Esophagus muscularis mucosa (tissue), 4 donors: ENCODE data around the gene ELMO3. TPM values are rescaled to one million over a fixed set of nuclear protein-coding genes. Genes with fewer than 3 reads are reported as not detected.

Source experiments
- DNase-seq: peaks from one replicate; pipeline ENCODE4 v3.0.0-alpha.2; 2017; ENCODE audit errors: extremely low spot score
- H3K27ac ChIP-seq, 4 donors: fragments of 200-600 bp; sonication (generic); replicated peaks in 1 of 4; 1 replicate in 3 of 4; 2 replicates in 1 of 4; pipeline ENCODE4 v1.5.1; 2016 to 2019; ENCODE audit warnings: mild to moderate bottlenecking in 1 of 4
- H3K27me3 ChIP-seq, 4 donors: fragments of 200-600 bp; sonication (generic); one replicate each; pipeline versions ENCODE4 v1.5.1 to v1.6.0; 2016 to 2019
- H3K36me3 ChIP-seq, 4 donors: fragments of 200-600 bp; sonication (generic); one replicate each; pipeline ENCODE4 v1.5.1; 2016 to 2019
- H3K4me1 ChIP-seq, 4 donors: fragments of 200-600 bp; sonication (generic); one replicate each; pipeline ENCODE4 v1.5.1; 2016 to 2019
- H3K4me3 ChIP-seq, 4 donors: fragments of 200-600 bp; sonication (generic); 1 replicate in 2 of 4; 2 replicates in 2 of 4; pipeline ENCODE4 v1.5.1; 2016 to 2019; ENCODE audit warnings: mild to moderate bottlenecking in 4 of 4, moderate library complexity in 1 of 4
- H3K9me3 ChIP-seq, 4 donors: fragments of 200-600 bp; sonication (generic); 1 replicate in 3 of 4; 2 replicates in 1 of 4; pipeline ENCODE4 v1.5.1; 2016 to 2019
- EP300 ChIP-seq: sonication (generic); formaldehyde crosslinking; IDR thresholded peaks from one replicate; pipeline ENCODE4 v1.6.1; 2017; ENCODE audit warnings: antibody characterized with exemption
- POLR2A ChIP-seq: fragments of 450-650 bp; IDR thresholded peaks from one replicate; pipeline ENCODE4 v1.6.1; 2017; ENCODE audit warnings: antibody characterized with exemption, moderate library complexity, mild to moderate bottlenecking, low read depth
- POLR2AphosphoS5 ChIP-seq, 2 donors: sonication (generic); formaldehyde crosslinking; IDR thresholded peaks; one replicate each; pipeline ENCODE4 v1.6.1; 2017; ENCODE audit warnings: antibody characterized with exemption in 2 of 2
- WGBS: methylation state at CpG from one replicate; pipeline ENCODE4 v1.1.5; 2018; 5-methylcytosine and 5-hydroxymethylcytosine counted together
- intact Hi-C: fragments of 100-400 bp; cut with DNase I; formaldehyde crosslinking; loops from one replicate; pipeline ENCODE4 v1.15.1; 2023
- total RNA-seq, 4 donors: library from RNA; depleted of rRNA; stranded (reverse); fragments of >200 nt; gene quantifications; one replicate each; pipeline versions ENCODE4 v1.1.0 to v1.2.1, GENCODE V29; 2016
- TF ChIP-seq, protein P1 (sequence below), 3 experiments: fragments of 200-600 bp in 2 of 3; fragments of 450-650 bp in 1 of 3; sonication (generic) in 2 of 3; IDR thresholded peaks; one replicate each; pipeline ENCODE4 v1.5.1; 2017 to 2019; ENCODE audit warnings: antibody characterized with exemption in 3 of 3, mild to moderate bottlenecking in 2 of 3, moderate library complexity in 1 of 3

Gene ELMO3
- total RNA-seq, 4 donors from 2014 or later, result 0.33 to 0.83 (median 0.60) TPM

DNA sequence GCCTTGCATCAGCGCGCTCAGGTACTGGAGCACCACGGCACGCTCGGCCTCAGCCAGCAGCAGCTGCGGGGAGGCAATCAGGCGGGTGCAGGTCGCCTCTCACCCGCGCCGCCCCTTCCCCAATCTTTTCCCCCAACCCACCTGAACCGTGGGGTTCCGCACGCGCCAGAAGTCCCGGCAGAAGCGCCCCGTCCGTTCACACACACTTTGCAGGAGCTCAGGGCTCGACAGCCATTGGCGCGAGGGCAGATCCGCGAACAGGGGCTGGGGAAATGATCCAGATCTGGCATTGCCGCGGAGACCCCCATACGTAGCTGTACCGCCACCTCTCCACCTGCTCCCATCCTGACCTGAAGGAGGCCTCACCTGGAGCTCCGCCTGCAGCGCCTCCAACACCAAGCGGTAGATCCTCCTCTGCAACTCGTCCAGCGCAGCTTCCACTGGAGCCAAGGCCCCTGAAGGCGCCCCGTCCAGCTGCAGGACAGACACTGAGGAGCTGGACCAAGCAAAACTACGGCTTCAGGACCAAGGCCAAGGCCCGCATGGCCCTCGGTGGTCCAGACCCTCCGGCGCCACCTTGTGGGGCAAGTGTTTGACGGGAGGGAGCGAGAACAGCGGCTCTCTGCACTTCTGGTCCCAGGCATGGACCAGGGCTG is 13.8 kb upstream of the ELMO3 start:
- Histone ChIP-seq H3K4me3 (peak overlapping the region; percentile 70 to 92 (median 72)), H3K27me3 (no peaks in the 10 kb centered on the region), H3K4me1 (peaks cover 25 to 52% (median 50%) of the 10 kb centered on the region in 4 donors), H3K27ac (peak overlapping the region; percentile 94 to 95 (median 94)), H3K36me3 (no peaks in the 10 kb centered on the region), H3K9me3 (no peaks in the 10 kb centered on the region)
- 13% methylated on average over 15 of the region's 43 CpGs for WGBS
- DNase-seq, result peak; percentile 95
- TF ChIP-seq POLR2A, result no peak
- TF ChIP-seq POLR2AphosphoS5 (IDR thresholded peaks at IDR 0.05), result peak; percentile 60 to 84
- TF ChIP-seq, protein P1, sequence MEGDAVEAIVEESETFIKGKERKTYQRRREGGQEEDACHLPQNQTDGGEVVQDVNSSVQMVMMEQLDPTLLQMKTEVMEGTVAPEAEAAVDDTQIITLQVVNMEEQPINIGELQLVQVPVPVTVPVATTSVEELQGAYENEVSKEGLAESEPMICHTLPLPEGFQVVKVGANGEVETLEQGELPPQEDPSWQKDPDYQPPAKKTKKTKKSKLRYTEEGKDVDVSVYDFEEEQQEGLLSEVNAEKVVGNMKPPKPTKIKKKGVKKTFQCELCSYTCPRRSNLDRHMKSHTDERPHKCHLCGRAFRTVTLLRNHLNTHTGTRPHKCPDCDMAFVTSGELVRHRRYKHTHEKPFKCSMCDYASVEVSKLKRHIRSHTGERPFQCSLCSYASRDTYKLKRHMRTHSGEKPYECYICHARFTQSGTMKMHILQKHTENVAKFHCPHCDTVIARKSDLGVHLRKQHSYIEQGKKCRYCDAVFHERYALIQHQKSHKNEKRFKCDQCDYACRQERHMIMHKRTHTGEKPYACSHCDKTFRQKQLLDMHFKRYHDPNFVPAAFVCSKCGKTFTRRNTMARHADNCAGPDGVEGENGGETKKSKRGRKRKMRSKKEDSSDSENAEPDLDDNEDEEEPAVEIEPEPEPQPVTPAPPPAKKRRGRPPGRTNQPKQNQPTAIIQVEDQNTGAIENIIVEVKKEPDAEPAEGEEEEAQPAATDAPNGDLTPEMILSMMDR (IDR thresholded peaks at IDR 0.05), result peak; percentile 80 to 87 (median 85)
- TF ChIP-seq EP300, result no peak
- intact Hi-C loops, result loop anchor here (2.0 kb wide), 2 partner anchors 26 to 206 kb away; partner anchors contain the start of genes FBXL8 and TRADD

DNA sequence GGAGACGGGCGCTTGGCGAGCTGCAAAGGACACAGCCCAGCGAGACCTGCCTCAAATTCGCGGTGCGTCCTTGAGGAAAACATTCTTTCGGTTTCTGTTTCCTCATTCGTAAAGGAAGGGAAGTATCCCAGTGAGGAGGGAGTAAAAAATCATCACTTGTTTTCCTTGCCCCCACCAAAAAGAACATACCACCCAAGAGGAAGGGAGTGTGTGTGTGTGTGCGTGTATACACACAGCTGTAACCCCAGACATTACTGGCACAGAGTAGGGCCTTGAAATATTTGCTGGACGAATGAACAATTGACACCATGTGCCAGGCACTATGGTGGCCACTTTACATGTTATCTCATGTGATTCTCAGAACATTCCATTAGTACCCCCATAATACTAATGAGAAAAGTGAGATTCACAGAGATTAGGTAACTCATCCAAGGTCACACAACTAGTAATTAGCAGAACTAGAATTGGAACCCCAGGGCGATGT is 13.2 kb upstream of the ELMO3 start:
- Histone ChIP-seq H3K36me3 (no peaks in the 10 kb centered on the region), H3K4me1 (peaks cover 27 to 49% (median 47%) of the 10 kb centered on the region in 4 donors), H3K9me3 (no peaks in the 10 kb centered on the region), H3K4me3 (peak overlapping the region; percentile 10 to 92 (median 48)), H3K27ac (peak overlapping the region in 1 of 4 donors; percentile 16), H3K27me3 (no peaks in the 10 kb centered on the region)
- no peak for DNase-seq
- intact Hi-C loops, result loop anchor here (2.0 kb wide), 2 partner anchors 27 to 207 kb away; partner anchors contain the start of genes FBXL8 and TRADD
- TF ChIP-seq POLR2A (no peak), EP300 (no peak), POLR2AphosphoS5 (IDR thresholded peaks at IDR 0.05) (no peak)
- TF ChIP-seq, protein P1 (IDR thresholded peaks at IDR 0.05), result no peak
- 9% methylated on average over 12 of the region's 12 CpGs for WGBS

DNA sequence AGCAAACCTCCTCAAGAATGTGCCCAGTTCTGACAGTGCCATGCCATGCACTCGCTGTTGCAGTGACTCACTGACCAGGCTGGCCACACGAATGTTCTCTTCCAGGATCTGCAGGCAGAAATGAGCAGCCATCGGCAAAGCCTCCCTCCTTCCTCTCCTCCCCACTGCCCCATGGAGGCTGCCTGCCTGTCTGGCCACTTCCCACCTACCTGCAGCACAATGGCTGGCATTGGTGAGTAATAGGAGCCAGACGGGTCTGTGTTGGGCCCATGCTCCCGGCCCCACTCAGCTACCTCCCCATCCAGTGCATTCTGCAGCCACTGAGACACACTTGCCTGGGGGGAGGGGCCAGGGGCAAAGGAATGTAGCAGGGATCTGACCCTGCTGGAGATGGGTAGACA is 12.4 kb upstream of the ELMO3 start:
- intact Hi-C loops, result no loop called here
- no peaks in the 10 kb centered on the region for H3K9me3 ChIP-seq
- H3K4me3 ChIP-seq, result no peak overlapping the region
- H3K4me1 ChIP-seq, result peaks cover 36 to 47% (median 46%) of the 10 kb centered on the region in 4 donors
- 50% methylated on average over 2 of the region's 5 CpGs for WGBS
- no peaks in the 10 kb centered on the region for H3K36me3 ChIP-seq
- H3K27me3 ChIP-seq, result no peaks in the 10 kb centered on the region
- H3K27ac ChIP-seq, result no peak overlapping the region
- TF ChIP-seq POLR2A, result no peak
- no peak for TF ChIP-seq EP300
- TF ChIP-seq, protein P1 (IDR thresholded peaks at IDR 0.05), result no peak
- no peak for TF ChIP-seq POLR2AphosphoS5 (IDR thresholded peaks at IDR 0.05)
- DNase-seq, result no peak

DNA sequence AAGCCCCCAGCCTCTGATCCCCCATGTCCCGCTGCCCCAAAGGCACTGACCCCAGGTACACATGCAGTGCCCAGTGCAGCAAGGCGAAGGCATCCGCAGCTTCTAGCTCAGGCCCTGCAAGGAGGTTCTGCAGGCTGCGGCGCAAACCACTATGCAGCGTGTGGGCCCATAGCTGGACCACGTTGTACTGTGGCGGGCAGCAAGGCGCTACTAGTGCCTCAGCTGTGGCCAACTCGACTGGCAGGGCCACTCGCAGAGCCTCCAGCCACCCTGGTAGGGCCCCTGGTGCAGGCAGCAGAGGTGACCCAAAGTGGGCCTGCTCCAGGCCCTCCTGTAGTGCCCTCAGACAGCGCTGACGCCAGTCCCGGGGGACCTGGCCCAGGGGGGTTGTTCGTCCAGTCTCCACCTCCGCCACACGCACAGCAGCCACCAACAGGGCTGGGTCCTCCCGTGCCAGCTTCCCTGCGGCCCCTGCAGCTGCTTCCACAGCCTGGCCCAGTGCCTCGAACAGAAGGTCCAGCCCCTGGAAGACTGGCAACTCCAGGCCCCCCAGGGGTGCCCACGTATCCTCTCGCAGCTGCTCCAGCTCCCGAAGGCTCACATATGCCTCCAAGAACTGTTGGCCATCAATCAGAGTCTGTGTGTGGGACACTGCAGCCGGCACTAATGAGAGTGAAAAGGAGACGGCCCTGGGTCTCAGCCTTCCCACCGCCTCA is 11.6 kb upstream of the ELMO3 start:
- intact Hi-C loops, result no loop called here
- Histone ChIP-seq H3K9me3 (no peaks in the 10 kb centered on the region), H3K36me3 (no peaks in the 10 kb centered on the region), H3K4me3 (no peak overlapping the region), H3K4me1 (peaks cover 38 to 43% (median 42%) of the 10 kb centered on the region in 4 donors), H3K27ac (no peak overlapping the region), H3K27me3 (no peaks in the 10 kb centered on the region)
- TF ChIP-seq POLR2A (no peak), EP300 (no peak), POLR2AphosphoS5 (IDR thresholded peaks at IDR 0.05) (no peak)
- TF ChIP-seq, protein P1 (IDR thresholded peaks at IDR 0.05), result no peak
- DNase-seq, result no peak
- WGBS, result 90% methylated on average over 7 of the region's 26 CpGs
